Glutamatergic neuron (in vitro differentiated cells): ENCODE results near the gene NBEAL2. TPM values are rescaled to one million over a fixed set of nuclear protein-coding genes. Genes with fewer than 3 reads are reported as not detected.
"Not testable (repeated sequence)": the region's sequence is repeated elsewhere in the genome, so short reads cannot be mapped to it uniquely, and the experiment has no call there.

Experiments
- DNase-seq: peaks from one replicate; pipeline ENCODE4 v3.0.0; 2022
- H3K27ac Mint-ChIP-seq: one replicate; pipeline ENCODE4 v1.8.0; 2020; ENCODE audit warnings: mild to moderate bottlenecking, mixed read lengths, inconsistent platforms; ENCODE audit not compliant: unreplicated experiment
- H3K27me3 Mint-ChIP-seq: one replicate; pipeline ENCODE4 v1.8.0; 2020; ENCODE audit warnings: mild to moderate bottlenecking, moderate library complexity, mixed read lengths, inconsistent platforms; ENCODE audit not compliant: unreplicated experiment
- H3K36me3 Mint-ChIP-seq: one replicate; pipeline ENCODE4 v1.8.0; 2020; ENCODE audit warnings: mild to moderate bottlenecking, mixed read lengths, inconsistent platforms; ENCODE audit not compliant: unreplicated experiment
- H3K4me1 Mint-ChIP-seq: one replicate; pipeline ENCODE4 v1.8.0; 2020; ENCODE audit warnings: mild to moderate bottlenecking, low read depth, mixed read lengths, inconsistent platforms; ENCODE audit not compliant: unreplicated experiment
- H3K4me3 Mint-ChIP-seq: one replicate; pipeline ENCODE4 v1.8.0; 2020; ENCODE audit warnings: mild to moderate bottlenecking, mixed read lengths, inconsistent platforms; ENCODE audit not compliant: unreplicated experiment
- H3K9me3 Mint-ChIP-seq: one replicate; pipeline ENCODE4 v1.8.0; 2020; ENCODE audit warnings: mild to moderate bottlenecking, moderate library complexity, mixed read lengths, inconsistent platforms; ENCODE audit not compliant: unreplicated experiment
- CTCF ChIP-seq: fragments of 200-600 bp; sonication (generic); IDR thresholded peaks from one replicate; pipeline ENCODE4 v1.5.0; 2021; ENCODE audit not compliant: partially characterized antibody, unreplicated experiment
- total RNA-seq: library from RNA; stranded (reverse); fragmentation: NEBNext Ultra II Directional; extraction: Animal tissue kit (Norgen Biotek cat#: 25700); gene quantifications from one replicate; pipeline ENCODE4 v1.2.1, GENCODE V29; 2021; ENCODE audit not compliant: unreplicated experiment

The NBEAL2 gene
- total RNA-seq, 1 donor from 2014 or later, result 38.0 TPM

- Mint-ChIP-seq H3K27ac (no peak overlapping the region), H3K4me1 (no peaks in the 10 kb centered on the region), H3K9me3 (peaks cover 1% of the 10 kb centered on the region), H3K27me3 (peaks cover 4% of the 10 kb centered on the region), H3K36me3 (peaks cover 4% of the 10 kb centered on the region), H3K4me3 (no peak overlapping the region)
- TF ChIP-seq CTCF, result no peak
- no peak for DNase-seq
These were observed 49.2 kb downstream of the NBEAL2 start for GRCh38 chr3:47028667-47029066.

GRCh38 chr3:47031041-47031440 is 51.6 kb downstream of the NBEAL2 start:
- not testable (repeated sequence) for H3K9me3 Mint-ChIP-seq, H3K4me3 Mint-ChIP-seq, DNase-seq, H3K4me1 Mint-ChIP-seq, H3K27me3 Mint-ChIP-seq, H3K36me3 Mint-ChIP-seq, H3K27ac Mint-ChIP-seq

- no peak overlapping the region for H3K27ac Mint-ChIP-seq
- H3K27me3 Mint-ChIP-seq, result no peaks in the 10 kb centered on the region
- no peaks in the 10 kb centered on the region for H3K9me3 Mint-ChIP-seq
- no peak overlapping the region for H3K4me3 Mint-ChIP-seq
- peaks cover 4% of the 10 kb centered on the region for H3K36me3 Mint-ChIP-seq
- no peak for DNase-seq
- TF ChIP-seq CTCF, result no peak
- no peaks in the 10 kb centered on the region for H3K4me1 Mint-ChIP-seq
These were observed 55.5 kb downstream of the NBEAL2 start for GRCh38 chr3:47034868-47035489.

- no peaks in the 10 kb centered on the region for H3K9me3 Mint-ChIP-seq
- H3K27me3 Mint-ChIP-seq, result no peaks in the 10 kb centered on the region
- no peak for DNase-seq
- no peak overlapping the region for H3K4me3 Mint-ChIP-seq
- H3K36me3 Mint-ChIP-seq, result peaks cover 4% of the 10 kb centered on the region
- no peak overlapping the region for H3K27ac Mint-ChIP-seq
- no peaks in the 10 kb centered on the region for H3K4me1 Mint-ChIP-seq
- no peak for TF ChIP-seq CTCF
These were observed 56.2 kb downstream of the NBEAL2 start for GRCh38 chr3:47035645-47036044.

GRCh38 chr3:47036145-47036544 is 56.7 kb downstream of the NBEAL2 start:
- Mint-ChIP-seq H3K27ac (no peak overlapping the region), H3K4me3 (no peak overlapping the region), H3K36me3 (peaks cover 4% of the 10 kb centered on the region), H3K4me1 (no peaks in the 10 kb centered on the region), H3K9me3 (no peaks in the 10 kb centered on the region), H3K27me3 (no peaks in the 10 kb centered on the region)
- TF ChIP-seq CTCF, result no peak
- no peak for DNase-seq

- not testable (repeated sequence) for DNase-seq, H3K4me1 Mint-ChIP-seq, H3K36me3 Mint-ChIP-seq, H3K27ac Mint-ChIP-seq, H3K4me3 Mint-ChIP-seq, H3K9me3 Mint-ChIP-seq, H3K27me3 Mint-ChIP-seq
These were observed 57.8 kb downstream of the NBEAL2 start for GRCh38 chr3:47037302-47037701.
